OCI-LY7 (cell line): Measurements from ENCODE around the gene DBNDD2.

Source experiments
- EZH2phosphoT487 ChIP-seq: fragments of 200-600 bp; sonication (generic); IDR thresholded peaks from 2 replicates; pipeline ENCODE4 v1.6.1; 2018; ENCODE audit warnings: low read depth, borderline replicate concordance, mild to moderate bottlenecking, mixed run types, antibody characterized with exemption, low read length, moderate library complexity, mixed read lengths
- TF ChIP-seq, protein P1 (sequence below): fragments of 200-600 bp; sonication (generic); conservative IDR thresholded peaks from 2 replicates; pipeline ENCODE4 v1.5.1; 2014; ENCODE audit warnings: mild to moderate bottlenecking, antibody characterized with exemption, low read length, moderate library complexity, mixed read lengths

DNA sequence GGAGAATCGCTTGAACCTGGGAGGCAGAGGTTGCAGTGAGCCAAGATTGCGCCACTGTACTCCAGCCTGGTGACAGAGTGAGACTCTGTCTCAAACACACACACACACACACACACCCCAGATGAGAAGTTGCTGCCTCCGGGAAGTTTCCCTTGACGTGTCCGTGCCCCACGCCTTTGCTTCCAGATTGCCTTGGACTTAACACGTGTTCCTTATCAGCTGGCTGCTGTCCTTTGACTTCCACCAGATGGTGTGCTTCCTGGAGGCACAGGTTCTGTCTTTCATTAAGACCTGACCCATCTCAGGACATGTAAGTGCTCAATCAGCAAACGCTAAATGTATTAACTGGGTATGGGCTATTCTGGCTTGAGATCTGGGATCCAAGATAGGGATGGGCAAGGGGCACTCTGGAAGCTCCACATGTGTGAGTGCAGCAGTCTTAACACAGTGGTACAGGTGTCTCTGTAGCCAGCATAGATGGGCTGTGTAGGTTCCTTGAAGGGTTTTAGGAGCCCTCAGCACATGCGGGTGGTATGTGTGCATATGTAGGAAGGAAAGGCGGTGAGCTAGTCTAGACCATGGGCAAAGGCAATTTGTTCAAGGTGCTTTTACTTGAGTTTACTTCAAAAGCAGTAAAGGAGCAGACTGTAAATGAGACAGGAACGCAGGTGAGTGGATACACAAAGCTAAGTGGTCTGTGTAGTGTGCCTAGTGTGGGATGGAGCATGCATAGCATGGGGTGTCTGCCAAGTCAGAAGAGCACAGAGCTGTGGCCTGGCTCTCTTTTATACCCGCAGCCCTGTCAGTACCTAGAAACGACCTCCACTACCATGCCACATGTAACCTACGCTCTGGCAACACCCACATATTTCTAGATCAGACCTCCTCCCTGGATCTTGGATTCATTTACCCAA, 19.4 kb downstream of the DBNDD2 start:
- TF ChIP-seq, protein P1, sequence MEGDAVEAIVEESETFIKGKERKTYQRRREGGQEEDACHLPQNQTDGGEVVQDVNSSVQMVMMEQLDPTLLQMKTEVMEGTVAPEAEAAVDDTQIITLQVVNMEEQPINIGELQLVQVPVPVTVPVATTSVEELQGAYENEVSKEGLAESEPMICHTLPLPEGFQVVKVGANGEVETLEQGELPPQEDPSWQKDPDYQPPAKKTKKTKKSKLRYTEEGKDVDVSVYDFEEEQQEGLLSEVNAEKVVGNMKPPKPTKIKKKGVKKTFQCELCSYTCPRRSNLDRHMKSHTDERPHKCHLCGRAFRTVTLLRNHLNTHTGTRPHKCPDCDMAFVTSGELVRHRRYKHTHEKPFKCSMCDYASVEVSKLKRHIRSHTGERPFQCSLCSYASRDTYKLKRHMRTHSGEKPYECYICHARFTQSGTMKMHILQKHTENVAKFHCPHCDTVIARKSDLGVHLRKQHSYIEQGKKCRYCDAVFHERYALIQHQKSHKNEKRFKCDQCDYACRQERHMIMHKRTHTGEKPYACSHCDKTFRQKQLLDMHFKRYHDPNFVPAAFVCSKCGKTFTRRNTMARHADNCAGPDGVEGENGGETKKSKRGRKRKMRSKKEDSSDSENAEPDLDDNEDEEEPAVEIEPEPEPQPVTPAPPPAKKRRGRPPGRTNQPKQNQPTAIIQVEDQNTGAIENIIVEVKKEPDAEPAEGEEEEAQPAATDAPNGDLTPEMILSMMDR: no peak
- no peak for TF ChIP-seq EZH2phosphoT487
